HuH-7 (cell line): ENCODE measurements around the gene CALN1.

Experiments
- DNase-seq: peaks from one replicate; pipeline ENCODE4 v3.0.0; 2011; ENCODE audit warnings: low spot score

CALN1 gene

GRCh38 chr7:71787513-71787912, 624.6 kb downstream of the CALN1 start:
- DNase-seq: no peak

- no peak for DNase-seq
Measured at GRCh38 chr7:71785216-71785615, 626.9 kb downstream of the CALN1 start.

GRCh38 chr7:71784781-71785180, 627.4 kb downstream of the CALN1 start:
- DNase-seq: no peak

- no peak for DNase-seq
Measured at GRCh38 chr7:71784180-71784579, 628.0 kb downstream of the CALN1 start.

DNA sequence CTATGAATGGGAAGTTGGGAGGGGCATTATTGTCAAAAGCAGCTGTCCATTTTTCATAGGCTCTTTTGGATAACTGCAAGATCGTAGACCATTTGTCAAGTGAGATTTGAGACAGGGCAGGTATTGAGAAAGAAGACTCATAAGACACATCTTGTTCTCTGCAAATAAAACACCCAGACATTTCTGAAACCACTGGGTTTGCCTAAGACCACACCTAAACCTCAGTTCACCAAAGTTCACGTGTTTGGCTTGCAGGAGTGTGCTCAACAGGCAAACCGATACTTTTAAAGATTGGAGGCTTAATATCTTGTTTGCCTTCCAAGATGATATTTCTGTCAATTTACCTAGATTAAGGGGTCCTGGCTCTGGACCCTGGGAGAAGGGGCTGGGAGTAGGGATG, 628.4 kb downstream of the CALN1 start:
- DNase-seq: no peak

- no peak for DNase-seq
Measured at GRCh38 chr7:71782051-71782450, 630.1 kb downstream of the CALN1 start.

GRCh38 chr7:71780282-71780681, 631.9 kb downstream of the CALN1 start:
- no peak for DNase-seq

- no peak for DNase-seq
Measured at GRCh38 chr7:71777278-71777677, 634.9 kb downstream of the CALN1 start.

GRCh38 chr7:71776726-71777125, 635.4 kb downstream of the CALN1 start:
- no peak for DNase-seq

- no peak for DNase-seq
Measured at GRCh38 chr7:71775648-71776047, 636.5 kb downstream of the CALN1 start.

DNA sequence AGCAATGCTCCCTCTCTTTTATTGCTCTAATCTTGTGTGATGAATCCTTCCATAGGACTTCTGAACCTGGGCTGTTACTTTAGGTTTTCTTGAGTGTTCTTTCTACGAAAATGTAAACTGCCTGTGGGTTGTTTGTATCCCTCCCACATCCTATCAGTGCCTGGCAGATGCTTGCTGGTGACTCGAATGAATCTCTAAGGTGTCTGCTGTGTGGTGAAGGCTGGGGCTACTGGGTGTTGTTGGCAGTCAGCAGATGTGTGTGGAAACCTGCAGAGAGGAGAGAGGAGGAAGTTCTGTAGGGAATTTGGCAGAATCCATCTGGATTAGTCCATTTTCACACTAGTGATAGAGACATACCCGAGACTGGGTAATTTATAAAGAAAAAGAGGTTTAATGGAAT, 639.4 kb downstream of the CALN1 start:
- DNase-seq: no peak

- DNase-seq: no peak
Measured at GRCh38 chr7:71770269-71770907, 641.8 kb downstream of the CALN1 start.

- DNase-seq: no peak
Measured at GRCh38 chr7:71769326-71769725, 642.8 kb downstream of the CALN1 start.

DNA sequence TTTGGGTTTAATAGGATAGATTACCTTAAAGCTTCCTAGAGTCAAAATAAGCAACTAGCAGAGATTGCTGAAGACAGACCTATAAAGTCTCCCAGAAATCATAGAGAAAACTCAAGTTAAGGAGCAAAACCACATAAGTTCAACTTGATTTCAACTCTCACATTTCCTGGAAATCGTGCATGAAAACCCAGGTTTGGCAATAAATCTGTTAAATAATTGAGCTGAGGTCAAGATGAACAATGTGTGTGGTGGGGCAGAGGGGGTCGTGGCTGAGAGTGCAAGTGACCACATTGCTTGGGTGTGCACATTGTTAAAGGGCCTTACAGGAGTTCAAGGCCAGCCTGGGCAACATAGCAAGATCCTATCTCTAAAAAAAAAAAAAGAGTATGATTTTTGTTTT, 643.7 kb downstream of the CALN1 start:
- DNase-seq: no peak

DNA sequence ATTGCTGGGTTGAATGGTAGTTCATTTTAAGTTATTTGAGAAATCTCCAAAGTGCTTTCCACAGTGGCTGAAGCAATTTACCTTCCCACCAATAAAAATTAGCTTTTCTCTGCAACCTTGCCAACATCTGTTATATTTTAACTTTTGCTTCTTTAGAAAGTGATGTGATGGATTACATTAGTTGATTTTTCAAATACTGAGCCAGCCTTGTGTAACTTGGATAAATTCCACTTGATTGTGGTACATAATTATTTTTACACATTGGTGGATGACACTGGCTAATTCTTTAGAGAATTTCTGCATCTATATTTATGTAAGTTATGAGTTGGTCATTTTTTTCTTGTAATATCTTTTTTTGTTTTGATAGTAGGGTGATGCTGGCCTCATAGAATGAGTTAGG, 646.1 kb downstream of the CALN1 start:
- DNase-seq: no peak

GRCh38 chr7:71761336-71761735, 650.8 kb downstream of the CALN1 start:
- DNase-seq: no peak

- no peak for DNase-seq
Measured at GRCh38 chr7:71754828-71755227, 657.3 kb downstream of the CALN1 start.

DNA sequence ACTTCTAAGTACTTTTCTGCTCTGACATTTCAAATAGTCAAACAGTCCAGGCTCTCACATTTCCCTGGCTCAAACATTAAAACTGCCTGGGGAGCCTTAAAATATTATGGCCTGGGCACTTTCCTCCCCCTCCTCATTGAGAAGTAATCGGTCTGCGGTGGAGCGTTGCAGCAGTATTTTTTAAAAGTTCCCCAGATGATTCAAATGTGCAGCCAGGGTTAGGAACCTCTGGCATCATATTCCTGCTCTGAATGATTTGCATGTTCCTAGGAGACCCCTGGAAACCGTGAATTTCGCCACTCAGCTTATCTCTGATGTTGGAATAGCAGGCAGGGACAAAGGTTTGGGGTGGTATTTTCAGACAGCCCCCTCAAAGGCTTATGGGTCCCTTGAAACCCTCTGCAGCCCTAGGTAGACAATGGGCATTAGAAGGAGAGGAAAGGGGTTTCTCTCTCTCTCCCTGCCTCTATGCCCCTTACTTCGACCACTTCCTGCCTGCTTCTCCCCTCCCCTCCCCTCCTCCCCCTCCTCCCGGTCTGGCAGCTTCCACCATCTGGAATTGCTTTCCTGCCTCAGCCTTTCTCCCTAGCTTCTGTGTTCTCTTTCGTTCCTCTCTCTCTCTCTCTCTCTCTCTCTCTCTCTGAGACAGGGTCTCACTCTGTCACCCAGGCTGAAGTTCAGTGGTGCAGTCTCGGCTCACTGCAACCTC, 658.0 kb downstream of the CALN1 start:
- DNase-seq: no peak

DNA sequence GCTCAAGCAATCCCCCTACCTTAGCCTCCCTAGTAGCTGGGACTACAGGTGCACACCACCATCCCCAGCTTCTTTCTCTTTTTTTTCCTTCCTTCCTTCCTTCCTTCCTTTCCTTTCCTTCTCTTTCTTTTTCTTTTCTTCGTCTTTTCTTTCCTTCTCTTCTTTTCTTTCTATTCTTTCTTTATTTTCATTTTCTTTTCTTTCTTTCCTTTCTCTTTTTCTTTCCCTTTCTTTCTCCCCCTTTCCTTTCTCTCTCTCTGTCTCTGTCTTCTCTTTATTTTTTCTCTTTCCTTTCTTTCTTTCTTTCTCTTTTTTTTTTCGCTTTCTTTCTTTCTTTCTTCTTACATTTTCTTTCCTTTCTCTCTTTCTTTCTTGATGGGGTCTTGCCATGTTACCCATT, 658.9 kb downstream of the CALN1 start:
- DNase-seq: no peak

DNA sequence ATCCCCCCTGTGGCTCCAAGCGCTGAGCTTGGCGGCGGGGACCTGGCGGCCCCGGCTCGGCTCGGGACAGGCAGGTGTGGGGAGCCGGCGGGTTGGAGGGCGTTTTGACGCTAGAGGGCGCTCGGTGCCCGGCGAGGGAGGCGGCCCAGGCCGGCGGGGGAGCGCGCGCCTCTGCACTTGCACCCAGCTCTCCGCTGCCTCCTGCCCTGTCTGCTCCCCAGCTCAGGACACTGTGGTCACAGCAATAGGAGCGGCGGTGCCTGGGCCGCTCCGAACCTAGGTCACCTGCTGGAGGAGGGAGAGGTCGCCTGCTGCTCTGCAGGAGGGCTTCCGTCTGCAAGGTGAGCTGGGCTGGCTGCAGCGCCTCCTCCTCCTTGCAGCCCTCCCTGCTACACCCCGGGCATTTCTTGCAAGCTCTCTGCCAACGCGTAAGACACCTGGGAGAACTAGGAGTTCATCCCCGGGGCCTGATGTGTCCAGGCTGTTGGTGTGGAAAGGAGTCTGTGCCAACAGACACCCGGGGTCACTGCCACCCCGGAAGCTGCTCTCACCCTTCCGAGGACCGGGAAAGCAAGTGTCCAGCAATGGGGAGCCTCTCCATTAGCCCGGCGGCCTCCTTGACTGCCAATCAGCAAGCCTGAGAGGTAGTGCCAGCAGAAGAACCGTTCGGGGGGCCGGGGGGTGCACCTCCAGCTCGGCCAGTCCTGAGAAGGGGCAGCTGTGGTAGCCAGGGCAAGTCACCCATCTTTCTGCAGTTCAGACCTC, 659.8 kb downstream of the CALN1 start:
- peak; percentile 93 for DNase-seq

- DNase-seq: no peak
Measured at GRCh38 chr7:71750290-71750689, 661.8 kb downstream of the CALN1 start.

DNA sequence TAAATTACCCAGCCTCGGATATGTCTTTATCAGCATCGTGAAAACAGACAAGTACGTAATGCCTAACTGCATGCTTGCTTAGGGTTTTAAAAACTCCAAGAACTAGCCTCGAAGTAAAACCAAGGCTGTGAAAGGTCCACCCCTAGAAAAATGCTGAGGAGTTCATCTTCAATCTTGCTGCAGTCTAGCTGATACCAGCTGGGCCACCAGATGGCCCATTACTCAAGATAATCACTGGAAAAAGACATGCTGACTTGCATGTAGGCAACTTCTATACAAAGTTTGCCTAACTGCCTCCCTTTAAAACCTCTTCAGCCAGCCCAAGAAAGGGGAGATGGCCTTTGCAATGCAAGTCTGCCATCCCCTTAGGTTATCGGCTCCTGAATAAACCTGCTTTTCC, 666.1 kb downstream of the CALN1 start:
- no peak for DNase-seq

DNA sequence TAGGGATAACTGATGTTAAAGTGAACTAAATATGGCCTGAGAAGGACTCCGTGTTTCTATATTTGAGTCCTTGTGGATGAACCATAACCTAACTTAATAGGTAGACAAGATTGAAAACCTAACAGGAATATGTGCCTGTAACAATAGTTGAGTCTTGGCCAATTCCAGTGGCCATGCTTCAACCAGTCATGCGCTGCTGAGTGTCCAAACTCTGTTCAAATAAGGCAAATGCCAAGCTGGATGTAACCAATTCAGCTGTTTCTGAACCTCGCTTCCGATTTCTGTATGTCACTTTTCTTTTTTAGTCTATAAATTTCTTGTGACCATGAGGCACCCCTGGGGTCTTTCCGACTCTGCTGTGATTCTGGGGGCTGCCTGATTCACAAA, 672.0 kb downstream of the CALN1 start:
- DNase-seq: no peak
